Hematopoietic multipotent progenitor cell treated with erythropoietin and hydrocortisone succinate and interleukin-3 and kit ligand, for 4 days (in vitro differentiated cells): Measurements from ENCODE around the gene SSRP1.
A peak's percentile ranks its signal among the peaks of the same experiment; 100 is the strongest.

Experiments used
- DNase-seq: peaks from one replicate; pipeline ENCODE4 v3.0.0-alpha.2; 2015

SSRP1 gene

DNA sequence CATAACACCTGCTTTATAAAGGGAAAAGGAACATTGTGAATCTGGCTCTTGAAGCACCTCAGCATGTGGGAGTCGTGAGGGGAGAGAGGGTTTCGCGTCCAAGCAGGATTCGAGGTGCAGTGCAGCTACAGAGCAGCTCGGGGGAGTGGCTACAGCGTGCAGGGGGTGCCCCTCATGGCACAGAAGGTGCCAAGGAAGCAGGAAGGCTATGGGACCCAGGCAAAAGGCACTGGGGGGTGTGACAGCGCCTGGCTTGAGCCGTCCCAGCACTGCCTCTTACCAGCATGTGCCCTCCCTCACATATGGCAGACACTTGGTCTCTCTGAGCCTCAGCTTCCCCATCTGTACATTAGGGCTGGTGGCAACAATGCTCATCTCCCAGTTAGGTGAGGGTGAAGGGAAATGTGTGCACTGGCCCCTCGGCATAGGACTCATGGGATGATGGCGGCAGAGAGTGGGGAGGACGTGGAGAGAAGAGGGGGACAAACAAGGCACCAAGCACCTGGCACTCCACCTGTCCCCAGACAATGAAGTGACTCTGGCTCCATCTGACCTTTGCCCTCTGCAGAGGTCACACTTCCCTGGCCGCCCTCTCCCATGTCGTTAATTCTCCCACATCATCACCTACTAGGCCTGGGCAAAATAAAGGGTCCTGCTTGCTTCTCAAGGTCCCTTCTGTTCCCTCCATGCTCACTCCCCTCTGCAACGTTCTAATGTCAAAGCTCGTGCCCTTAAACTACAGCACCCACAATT, 21.3 kb downstream of the SSRP1 start:
- no peak for DNase-seq

DNA sequence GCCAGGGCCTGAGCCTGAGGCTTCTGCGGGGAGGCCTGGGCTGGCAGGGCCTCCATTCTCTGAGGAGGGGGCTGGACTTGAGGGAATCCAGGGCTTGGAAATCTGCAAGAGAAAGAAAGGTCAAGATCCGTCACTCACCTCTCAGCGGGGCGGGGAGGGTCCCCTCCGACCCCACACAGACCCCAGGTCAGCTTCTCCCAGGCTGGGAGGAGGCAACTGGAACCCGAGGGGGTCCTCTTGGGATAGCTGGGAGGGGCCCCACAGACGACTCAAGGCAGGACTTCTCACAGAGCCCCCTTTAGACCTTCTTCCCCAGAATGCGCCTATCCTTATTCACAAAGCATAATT, 21.9 kb downstream of the SSRP1 start:
- no peak for DNase-seq

DNA sequence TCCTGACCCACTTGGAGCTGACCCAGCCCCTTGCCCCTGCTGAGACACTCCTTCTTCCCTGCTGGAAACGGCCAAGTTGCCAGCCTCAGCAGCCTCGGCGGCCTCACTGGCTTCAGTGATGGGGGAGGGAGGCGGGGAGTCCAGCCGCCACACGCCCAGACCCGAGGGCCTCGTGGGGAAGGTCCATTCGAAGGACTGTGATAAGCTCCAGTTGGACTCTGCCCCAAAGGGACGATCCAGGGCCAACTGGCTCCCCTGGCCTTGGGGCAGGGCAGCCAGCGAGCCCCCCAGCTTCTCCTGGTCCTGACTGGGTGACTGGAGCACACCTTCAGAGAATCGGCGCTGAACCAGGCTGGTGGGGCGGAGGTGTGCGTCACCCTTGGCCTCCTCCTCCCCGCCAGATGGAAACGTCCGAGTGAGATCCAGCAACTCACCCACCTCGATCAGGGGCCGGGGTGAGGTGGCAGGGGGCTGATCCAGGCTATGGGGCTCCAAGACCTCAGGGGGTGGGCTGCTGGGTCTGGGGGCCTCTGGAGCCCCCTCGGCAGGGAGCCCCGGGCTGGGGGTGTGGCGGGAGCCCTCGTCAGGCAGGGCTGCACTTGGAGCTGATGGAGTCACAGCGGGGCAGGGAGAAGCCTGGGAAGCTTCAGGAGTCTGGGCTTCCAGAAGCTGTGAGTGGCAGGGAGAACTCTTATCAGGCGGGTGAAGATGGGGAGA, 22.5 kb downstream of the SSRP1 start:
- DNase-seq = no peak

DNA sequence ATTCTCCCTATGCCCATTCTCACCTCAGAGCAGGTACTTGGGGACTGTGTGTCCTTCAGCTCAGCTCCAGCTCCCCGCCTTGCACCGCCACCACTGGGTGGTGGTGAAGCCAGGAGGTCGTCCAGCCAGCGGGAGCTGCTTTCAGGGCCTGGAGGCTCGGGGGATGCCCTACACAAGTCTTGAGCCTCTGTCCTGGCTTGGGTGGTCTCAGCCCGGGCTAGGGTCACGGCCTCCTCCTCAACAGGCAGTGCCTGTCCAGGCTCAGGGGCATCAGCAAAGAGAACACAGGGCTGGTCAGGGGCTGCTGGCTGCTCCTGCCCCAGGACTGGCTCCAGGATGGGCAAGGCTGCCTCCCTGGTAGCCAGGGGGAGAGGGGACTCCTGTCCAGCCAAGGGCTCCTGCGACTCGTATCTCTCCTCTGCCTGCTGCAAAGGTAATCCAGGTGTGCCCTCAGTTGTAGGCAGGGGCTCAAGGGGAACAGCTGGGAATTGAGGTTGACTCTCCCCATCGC, 23.1 kb downstream of the SSRP1 start:
- peak; percentile 18 for DNase-seq

DNA sequence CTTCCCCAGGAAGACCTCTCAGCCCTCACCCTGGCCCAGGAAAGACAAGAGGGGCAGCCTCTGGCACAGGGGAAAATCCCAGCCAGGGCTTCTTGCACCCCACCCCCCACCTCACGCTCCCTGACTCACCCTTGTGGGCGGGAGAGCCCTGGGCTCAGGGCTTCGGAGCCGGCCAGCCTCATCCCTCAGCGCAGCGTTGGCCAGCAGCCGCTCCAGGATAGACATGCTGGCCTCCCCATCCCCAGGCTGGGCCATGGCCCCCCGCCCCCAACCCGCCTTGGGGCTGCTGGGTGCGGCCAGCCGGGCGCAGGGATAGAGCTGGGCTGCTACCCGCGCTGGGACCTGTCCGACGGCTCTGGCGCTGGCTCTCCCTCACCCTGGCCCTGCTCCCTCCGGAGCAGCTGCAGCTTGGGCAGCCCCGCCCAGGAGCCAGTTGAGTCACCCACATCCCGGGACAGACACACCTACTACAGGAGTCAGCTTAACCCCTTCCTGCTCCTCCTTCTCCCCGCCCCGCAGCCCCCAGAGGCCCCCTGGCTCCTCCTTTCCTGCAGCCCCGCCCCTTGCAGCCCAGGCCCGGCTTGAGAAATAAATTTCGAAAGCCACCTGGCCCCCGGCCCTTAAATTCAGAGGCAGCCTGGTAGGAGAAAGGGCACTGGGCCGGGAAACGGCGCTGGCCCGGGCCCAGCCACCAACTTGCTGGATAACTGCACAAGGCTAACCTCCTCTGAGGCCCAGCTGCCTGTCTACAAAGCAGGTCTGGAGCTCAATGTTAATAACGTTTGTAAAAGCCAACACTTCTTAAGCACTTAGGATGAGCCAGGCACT, 24.4 kb downstream of the SSRP1 start:
- peak; percentile 93 for DNase-seq

DNA sequence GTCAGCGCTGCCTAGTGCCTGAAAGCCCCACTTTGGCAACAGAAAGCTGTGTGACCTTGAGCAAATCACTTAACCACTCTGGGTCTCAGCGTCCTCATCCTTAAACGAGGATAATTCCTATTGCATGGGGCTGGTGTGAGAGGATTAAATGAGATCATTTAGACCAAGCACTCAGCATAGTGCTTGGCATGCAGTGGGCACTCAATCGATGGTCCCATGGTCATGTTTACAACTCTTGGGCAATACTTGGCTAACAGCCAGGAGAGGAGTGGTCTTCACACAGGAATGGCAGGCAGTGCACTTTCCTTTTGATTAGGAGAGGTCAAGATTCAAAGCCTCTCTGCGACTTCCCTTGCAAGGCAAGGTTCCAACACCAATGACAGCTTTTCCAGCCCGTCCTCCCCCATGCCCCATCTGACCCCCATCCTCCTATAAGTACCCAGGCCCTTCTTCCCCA, 25.0 kb downstream of the SSRP1 start:
- no peak for DNase-seq

DNA sequence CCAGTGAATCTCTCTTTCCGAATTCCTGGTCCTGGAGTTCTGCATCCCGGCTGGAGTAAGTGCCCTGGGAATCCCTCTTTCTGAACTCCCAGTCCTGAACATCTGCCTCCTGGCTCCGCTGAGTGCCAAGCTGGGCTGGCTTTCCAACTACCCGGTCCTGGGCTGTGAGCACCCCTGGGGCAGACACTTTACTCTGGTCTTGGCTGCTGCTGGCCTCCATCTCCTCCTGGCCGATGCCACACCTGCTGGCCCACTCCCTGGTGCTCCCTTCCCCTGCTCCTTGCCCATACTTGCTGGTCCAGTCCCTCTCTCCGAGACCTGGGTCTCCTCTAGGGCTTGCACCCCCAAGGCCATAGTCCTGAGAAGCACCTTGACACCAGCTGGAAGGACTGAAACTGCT, 25.6 kb downstream of the SSRP1 start:
- no peak for DNase-seq

DNA sequence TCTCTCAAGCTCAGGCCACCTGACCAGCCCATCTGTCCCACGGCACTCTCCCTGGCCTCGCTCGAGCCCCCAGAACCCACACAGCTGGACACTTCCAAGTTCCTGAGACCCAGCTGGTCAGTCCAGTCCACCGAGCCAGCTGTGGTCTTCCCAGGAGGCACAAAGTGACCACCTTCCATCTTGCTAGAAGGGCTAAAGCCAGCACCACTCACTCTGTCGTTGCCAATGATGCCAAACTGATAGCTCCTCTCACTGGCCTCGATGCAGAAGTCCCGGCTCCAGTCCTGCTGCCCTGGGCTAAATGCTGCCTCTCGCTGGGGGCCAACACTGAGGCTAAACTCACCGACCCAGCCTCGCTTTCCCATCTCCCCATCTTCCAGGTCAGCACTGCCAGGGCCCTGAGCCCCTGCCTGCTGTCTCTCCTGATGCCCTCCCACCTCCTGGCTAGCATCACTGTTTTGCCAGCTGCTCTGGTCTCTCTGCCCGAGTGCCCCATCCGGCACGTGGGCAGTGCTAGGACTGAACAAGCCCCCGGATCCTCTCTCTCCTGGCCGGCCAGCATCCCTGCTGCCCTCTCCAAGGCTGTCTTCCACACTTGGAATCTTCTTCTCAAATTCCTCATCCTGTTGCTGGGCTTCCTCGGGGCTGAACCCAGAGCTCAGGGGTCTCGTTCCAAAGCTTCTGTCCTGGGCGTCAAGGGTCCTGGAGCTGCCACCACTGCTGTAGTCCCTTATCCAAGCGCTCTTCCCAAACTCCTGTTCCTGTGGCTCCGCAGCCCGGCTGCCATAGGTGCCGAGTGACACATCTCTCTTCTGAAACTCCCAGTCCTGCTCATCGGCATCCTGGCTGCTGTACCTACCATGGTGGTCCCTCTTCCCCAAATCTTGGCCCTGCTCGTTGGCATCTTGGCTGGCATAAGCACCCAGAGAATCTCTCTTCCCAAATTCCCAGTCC, 26.3 kb downstream of the SSRP1 start:
- no peak for DNase-seq

DNA sequence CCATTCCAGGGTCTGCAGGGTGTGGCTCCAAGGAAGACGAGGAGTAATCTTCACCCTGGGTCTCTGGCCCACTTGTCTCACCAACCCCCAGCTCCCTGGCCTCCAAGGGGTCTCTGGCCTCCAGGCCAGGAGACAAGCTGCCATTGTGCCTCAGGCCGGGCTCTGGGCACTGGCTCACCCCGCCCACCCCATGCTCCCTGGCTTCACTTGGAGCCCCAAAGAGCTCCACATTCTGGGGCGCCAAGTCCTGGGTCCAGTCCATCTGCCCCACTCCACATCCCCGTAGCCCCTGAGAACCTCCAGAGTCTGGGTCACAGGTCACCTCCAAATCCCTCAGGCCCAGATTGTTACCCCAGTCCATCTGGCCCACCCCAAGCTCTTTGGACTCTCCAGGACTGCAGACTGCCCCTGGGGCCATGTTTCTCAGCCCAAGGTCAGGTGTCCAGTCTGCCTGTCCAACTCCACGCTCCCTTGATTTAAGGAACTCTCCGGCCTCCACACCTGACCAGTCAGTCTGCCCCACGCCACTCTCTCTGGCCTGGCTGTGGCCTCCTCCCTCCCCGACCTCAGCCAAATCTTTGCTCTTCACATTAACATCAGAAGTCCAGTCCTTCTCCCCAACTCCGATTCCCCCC, 27.1 kb downstream of the SSRP1 start:
- DNase-seq = no peak

DNA sequence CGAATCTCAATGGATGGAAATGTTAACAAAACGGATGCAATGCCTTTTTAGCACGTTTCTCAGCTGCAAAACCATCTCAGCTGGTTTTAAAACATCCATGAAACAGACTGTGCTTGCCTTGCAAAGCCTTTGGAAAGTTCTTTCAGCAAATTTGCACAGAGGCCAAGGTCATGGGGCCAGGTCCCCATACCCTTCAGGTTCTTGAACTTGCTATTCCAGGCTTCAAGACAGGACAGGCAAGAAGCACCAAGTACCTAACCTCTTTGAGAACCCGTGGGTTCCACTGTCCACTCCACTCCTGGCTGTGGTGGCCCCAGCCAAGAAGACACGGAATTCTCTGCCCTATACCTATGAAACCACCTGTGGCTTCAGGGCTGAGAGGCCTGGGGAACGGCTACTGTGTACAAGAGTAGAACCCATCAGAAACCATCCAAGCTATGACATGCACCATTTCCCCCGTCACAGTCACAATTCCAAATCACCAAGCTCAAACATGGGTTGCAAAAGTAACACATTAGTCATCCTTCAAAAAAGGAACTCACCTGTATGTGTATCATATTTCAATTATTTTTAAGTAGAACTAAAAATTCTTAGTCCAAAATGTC, 27.9 kb downstream of the SSRP1 start:
- no peak for DNase-seq

DNA sequence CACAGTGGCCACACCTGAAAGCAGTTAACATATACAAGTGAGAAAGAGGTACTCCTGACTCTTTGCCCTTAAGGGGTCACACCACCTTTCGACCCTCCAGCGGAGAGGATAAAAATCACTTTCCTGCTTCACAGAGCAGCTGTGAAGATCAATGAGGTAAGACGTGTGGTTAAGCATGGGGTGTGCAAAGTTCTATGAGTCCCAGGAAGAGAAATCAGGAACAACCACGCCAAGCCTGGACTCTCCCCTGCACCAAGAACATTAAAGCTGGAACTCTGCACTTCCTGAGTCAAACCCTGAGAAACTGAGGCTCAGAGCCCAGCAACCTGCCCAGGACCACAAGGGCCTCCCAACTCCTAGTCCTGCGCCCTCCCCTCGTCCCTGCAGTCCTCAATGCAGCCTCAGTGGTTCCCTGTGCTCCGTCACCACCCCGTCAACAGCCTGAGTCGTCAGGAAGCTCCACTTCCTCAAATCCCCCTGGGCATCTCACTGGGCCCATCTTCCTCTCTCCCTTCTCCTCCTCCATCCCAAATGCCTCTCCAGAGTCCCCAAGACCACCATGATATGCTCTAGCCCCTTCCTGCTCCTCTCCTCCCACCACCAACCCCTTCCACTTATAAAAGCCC, 28.6 kb downstream of the SSRP1 start:
- DNase-seq = no peak

DNA sequence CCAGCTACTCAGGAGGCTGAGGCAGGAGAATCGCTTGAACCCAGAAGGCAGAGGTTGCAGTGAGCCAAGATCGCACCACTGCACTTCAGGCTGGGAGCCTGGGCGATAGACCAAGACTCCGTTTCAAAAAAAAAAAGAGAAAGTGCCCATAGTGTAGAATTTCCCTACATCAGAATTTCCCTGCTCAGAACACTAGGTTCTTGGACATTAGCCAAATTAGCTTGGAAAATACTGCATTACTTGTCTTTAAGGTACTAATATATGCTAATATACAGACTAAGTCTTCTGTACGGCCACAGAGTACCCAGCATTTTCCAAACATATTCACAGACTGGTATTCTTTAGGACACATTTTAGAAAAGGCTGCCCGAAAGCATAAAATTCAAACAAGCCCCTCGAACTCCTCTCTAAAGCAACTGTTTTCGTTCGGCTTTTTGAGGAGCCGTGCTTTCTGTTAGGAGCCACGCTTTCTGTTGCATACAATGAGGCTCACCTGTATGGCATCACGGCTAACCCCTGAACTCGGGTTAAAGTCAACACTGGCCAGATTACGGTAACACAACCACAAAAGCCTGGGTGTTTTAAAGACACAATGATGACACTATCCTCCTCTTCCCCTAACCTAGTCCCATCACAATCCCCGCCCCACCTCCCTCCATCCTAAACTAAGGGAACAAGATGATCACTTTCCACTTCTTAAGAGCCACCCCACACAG, 29.4 kb downstream of the SSRP1 start:
- DNase-seq = no peak

DNA sequence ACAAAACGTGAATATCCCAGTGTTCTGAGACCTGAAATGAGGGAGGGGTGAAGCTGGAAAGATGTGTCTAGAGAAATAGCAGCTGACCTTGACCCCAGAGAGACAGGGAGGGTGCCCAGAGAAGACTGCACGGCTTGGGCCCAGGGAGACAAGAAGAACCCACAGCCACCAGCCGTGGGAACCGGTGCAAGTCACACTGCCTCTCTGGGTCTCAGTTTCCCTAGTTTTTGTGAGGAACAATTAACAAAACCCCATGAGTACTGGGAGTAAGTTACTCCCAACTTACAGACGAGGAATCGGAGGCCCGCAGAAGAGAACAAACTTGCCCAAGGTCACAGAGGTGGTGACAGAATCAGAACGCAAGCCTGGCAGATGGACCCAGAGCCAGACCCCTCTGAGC, 30.2 kb downstream of the SSRP1 start:
- DNase-seq = no peak

DNA sequence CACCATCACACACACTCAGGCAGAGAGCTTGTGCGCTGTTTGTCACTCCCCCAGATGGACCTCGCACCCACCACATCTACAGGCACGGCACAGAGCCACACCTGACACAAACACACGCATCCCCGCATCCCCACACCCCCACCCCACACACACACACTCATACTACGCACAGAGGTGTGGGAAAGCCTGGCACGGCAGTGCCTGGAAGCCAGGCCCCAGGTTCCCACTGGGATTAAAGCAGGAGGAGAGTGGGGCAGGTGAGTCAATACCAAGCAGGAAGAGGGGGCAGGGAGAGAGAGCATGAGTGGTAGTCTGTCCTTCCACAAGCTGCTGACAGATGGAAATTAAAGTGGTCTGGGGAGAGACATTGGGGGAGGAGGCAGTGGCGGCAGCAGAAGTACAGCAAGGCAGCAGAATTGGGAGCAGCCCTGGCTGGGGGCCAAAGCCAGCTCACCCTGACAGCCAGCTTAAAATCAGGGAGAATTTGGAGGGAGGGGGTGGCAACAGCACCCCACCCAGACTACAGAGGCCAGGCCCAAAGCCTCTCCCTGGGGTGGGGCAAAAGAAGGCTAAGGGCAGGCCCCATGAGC, 31.6 kb downstream of the SSRP1 start:
- peak; percentile 31 for DNase-seq

DNA sequence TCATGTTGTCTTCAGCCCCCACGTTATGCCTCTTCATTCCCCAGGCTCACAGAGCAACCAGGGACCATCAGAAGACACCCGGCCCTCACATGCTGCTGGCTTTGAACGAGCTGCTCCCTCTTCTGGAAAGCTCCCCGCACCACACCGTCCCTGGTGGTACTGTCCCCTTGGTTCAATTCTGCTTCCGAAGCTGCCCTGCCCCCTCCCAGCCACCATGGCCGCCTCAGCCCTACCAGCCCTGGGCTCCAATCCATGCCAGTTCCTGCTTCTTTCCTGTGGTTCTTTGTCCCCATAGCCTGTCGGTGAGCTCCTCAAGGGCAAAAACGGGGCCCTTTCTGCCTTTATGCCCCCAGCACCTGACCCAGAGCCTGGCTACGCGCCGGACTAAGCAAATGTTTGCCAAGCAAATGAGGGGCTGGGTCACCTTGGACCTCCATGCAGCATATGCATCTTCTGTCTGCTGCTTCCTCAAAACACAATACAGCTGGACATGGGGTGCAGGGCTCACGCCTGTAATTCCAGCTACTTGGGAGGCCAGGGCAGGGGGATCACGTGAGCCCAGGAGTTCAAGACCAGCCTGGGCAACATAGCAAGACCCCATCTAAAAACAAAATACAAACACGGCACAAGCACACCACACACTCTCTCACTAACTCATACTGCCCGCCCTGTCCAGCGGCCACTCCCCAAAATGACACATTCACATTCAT, 32.3 kb downstream of the SSRP1 start:
- DNase-seq = no peak

DNA sequence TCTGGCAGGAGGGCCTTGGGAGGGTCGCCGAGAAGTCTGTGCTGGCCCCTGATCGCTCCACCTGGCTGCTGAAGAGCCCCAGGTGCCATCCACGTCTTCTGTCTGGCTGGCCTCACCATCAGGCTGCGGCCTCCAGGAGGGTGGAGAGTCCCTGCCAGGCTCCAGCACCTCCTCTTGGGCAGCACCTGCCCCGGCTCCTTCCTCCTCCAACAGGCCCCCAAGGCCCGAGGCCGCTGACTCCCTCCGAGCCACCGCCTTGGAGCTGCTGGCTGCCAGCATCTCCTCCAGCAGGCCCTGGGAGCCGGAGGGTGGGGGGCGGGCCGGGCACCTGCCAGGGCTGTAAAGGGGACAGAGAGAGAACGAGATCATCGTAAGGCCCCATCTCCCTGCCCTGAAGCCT, 33.2 kb downstream of the SSRP1 start:
- no peak for DNase-seq

DNA sequence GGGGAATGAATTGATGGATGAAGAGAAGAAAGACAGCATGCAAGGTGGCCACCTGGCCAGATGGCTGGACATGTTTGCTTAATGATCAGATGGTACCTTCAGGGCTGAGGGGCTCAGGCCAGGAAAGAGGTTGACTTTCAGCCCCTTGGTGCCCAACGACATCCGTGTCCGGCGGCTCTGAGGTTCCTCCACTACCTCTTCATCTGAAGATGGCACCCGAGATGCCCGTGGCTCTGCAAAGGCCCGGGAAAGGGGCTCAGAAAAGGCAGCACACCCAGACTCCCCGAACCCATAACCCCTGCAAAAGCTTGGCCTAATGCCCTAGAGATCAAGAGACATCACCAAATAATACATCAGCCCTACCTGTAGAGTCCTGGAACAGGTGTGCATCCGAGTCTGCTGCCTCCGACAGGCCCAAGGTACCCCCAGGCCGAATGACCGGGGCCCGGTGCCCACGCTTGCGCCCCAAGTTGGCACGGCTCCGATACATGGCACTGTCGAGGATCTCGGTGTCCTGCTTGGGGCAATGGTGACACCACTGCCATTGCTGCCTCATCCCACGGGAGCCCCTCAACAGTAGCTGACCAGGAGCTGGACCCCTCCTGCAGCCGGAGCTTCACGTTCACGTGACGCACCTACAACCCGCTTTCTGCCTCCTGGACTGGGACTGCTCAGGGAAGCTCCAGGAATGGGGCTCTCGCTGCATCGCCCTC, 33.8 kb downstream of the SSRP1 start:
- no peak for DNase-seq

DNA sequence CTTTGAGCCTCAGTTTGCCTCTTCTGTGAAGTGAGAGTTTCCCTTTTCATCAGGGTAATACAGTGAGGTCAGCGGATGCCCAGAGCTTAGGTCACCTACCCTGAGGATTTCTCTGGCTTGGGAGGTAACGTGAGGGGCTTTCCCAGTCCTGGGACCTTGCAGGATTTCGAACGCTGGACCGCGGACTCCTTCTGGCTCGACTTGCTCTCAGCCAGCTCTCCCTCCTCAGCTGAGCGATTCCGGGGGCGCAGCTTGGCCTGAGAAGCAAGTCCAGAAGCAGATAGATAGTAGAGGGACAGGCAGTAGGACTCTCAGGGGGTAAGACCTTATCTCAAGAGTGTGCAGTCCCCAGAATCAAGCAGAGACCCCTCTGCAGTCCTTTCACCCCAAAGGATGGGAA, 34.9 kb downstream of the SSRP1 start:
- no peak for DNase-seq
